Neural progenitor cell (in vitro differentiated cells): ENCODE data around the gene TNIK. TPM values are rescaled to one million over a fixed set of nuclear protein-coding genes. Genes with fewer than 3 reads are reported as not detected.
A peak's percentile ranks its signal among the peaks of the same experiment; 100 is the strongest.

Experiments used
- DNase-seq: peaks from one replicate; pipeline ENCODE4 v3.0.0-alpha.2; 2016; ENCODE audit warnings: low spot score
- H2AFZ ChIP-seq: fragments of 200-600 bp; sonication (generic); replicated peaks from 2 replicates; pipeline ENCODE4 v1.6.1; 2016; ENCODE audit warnings: antibody characterized with exemption
- H3F3A ChIP-seq: fragments of 200-600 bp; sonication (generic); 2 replicates; pipeline ENCODE4 v1.6.1; 2016; ENCODE audit warnings: antibody characterized with exemption, low read depth
- H3K27ac ChIP-seq: fragments of 200-600 bp; sonication (generic); 2 replicates; pipeline ENCODE4 v1.5.1; 2016; ENCODE audit warnings: mild to moderate bottlenecking
- H3K27me3 ChIP-seq: fragments of 200-600 bp; sonication (generic); 2 replicates; pipeline ENCODE4 v1.6.1; 2016; ENCODE audit warnings: mild to moderate bottlenecking, moderate library complexity
- H3K36me3 ChIP-seq: fragments of 200-600 bp; sonication (generic); 2 replicates; pipeline ENCODE4 v1.5.1; 2016
- H3K4me1 ChIP-seq: fragments of 200-600 bp; sonication (generic); 2 replicates; pipeline ENCODE4 v1.6.1; 2016; ENCODE audit warnings: mixed run types
- H3K4me2 ChIP-seq: fragments of 200-600 bp; sonication (generic); 2 replicates; pipeline ENCODE4 v1.6.1; 2016
- H3K4me3 ChIP-seq: fragments of 200-600 bp; sonication (generic); 2 replicates; pipeline ENCODE4 v1.5.1; 2016
- H3K79me2 ChIP-seq: fragments of 200-600 bp; sonication (generic); 2 replicates; pipeline ENCODE4 v1.6.1; 2016; ENCODE audit warnings: low read depth
- H3K9ac ChIP-seq: fragments of 200-600 bp; sonication (generic); 2 replicates; pipeline ENCODE4 v1.6.1; 2016
- H3K9me3 ChIP-seq: fragments of 200-600 bp; sonication (generic); 2 replicates; pipeline ENCODE4 v1.5.1; 2016; ENCODE audit warnings: low read depth
- H4K20me1 ChIP-seq: fragments of 200-600 bp; sonication (generic); 2 replicates; pipeline ENCODE4 v1.6.1; 2016; ENCODE audit warnings: low read depth
- H3K27ac Mint-ChIP-seq: 3 replicates; pipeline ENCODE4 v1.8.0; 2021; ENCODE audit warnings: mixed read lengths
- H3K27me3 Mint-ChIP-seq: 2 replicates; pipeline ENCODE4 v1.8.0; 2022; ENCODE audit warnings: low read depth, mild to moderate bottlenecking, inconsistent platforms, moderate library complexity, mixed read lengths; ENCODE audit not compliant: insufficient read depth
- H3K36me3 Mint-ChIP-seq: 3 replicates; pipeline ENCODE4 v1.8.0; 2021; ENCODE audit warnings: mixed read lengths
- H3K4me1 Mint-ChIP-seq: 3 replicates; pipeline ENCODE4 v1.8.0; 2021; ENCODE audit warnings: mixed read lengths
- H3K4me3 Mint-ChIP-seq: 3 replicates; pipeline ENCODE4 v1.8.0; 2021; ENCODE audit warnings: mild to moderate bottlenecking, moderate library complexity, mixed read lengths
- H3K9me3 Mint-ChIP-seq: 3 replicates; pipeline ENCODE4 v1.8.0; 2020; ENCODE audit warnings: mixed read lengths
- CTCF ChIP-seq: fragments of 200-600 bp; sonication (generic); IDR thresholded peaks from 2 replicates; pipeline ENCODE4 v1.5.1; 2017; ENCODE audit warnings: antibody characterized with exemption, mild to moderate bottlenecking
- EZH2 ChIP-seq: fragments of 200-600 bp; sonication (generic); IDR thresholded peaks from 2 replicates; pipeline ENCODE4 v1.6.1; 2017; ENCODE audit warnings: antibody characterized with exemption, mild to moderate bottlenecking, moderate library complexity
- EZH2phosphoT487 ChIP-seq: fragments of 200-600 bp; sonication (generic); IDR thresholded peaks from 2 replicates; pipeline ENCODE4 v1.6.1; 2017; ENCODE audit warnings: antibody characterized with exemption
- total RNA-seq: library from RNA; depleted of rRNA; stranded (reverse); fragments of >200 nt; gene quantifications from 2 replicates; pipeline ENCODE4 v1.2.3, GENCODE V29; 2015; ENCODE audit warnings: low replicate concordance

Gene TNIK
- total RNA-seq, 1 donor from 2014 or later = 3.0 TPM

- TF ChIP-seq EZH2phosphoT487 (no peak), EZH2 (no peak), CTCF (no peak)
- no peak overlapping the region for H3K4me3 Mint-ChIP-seq
- no peak overlapping the region for H3K27ac Mint-ChIP-seq
- no peak for DNase-seq
- Histone ChIP-seq H3K4me3 (no peak overlapping the region), H3K4me1 (peaks cover 6% of the 10 kb centered on the region), H3K79me2 (no peaks in the 10 kb centered on the region), H4K20me1 (no peaks in the 10 kb centered on the region), H3K36me3 (peaks cover 4% of the 10 kb centered on the region), H3K27ac (no peak overlapping the region), H3K9me3 (no peaks in the 10 kb centered on the region), H3K9ac (no peak overlapping the region), H3K4me2 (no peak overlapping the region), H3K27me3 (no peaks in the 10 kb centered on the region), H2AFZ (no peak overlapping the region), H3F3A (no peaks in the 10 kb centered on the region)
- peaks cover 9% of the 10 kb centered on the region for H3K9me3 Mint-ChIP-seq
- peaks cover 62% of the 10 kb centered on the region for H3K36me3 Mint-ChIP-seq
- peaks cover 4% of the 10 kb centered on the region for H3K27me3 Mint-ChIP-seq
- H3K4me1 Mint-ChIP-seq = peaks cover 9% of the 10 kb centered on the region
Measured at GRCh38 chr3:171159024-171159821, 301.0 kb downstream of the TNIK start.

- H3K4me3 ChIP-seq = no peak overlapping the region
- Mint-ChIP-seq H3K4me1 (peaks cover 9% of the 10 kb centered on the region), H3K4me3 (no peak overlapping the region), H3K9me3 (peaks cover 4% of the 10 kb centered on the region), H3K36me3 (peaks cover 54% of the 10 kb centered on the region), H3K27ac (peak overlapping the region; percentile 39), H3K27me3 (peaks cover 4% of the 10 kb centered on the region)
- DNase-seq = no peak
- no peaks in the 10 kb centered on the region for H3K27me3 ChIP-seq
- no peak overlapping the region for H3K4me2 ChIP-seq
- H3K79me2 ChIP-seq = no peaks in the 10 kb centered on the region
- H3K36me3 ChIP-seq = peaks cover 4% of the 10 kb centered on the region
- peaks cover 6% of the 10 kb centered on the region for H3K4me1 ChIP-seq
- H2AFZ ChIP-seq = no peak overlapping the region
- no peaks in the 10 kb centered on the region for H3F3A ChIP-seq
- no peaks in the 10 kb centered on the region for H4K20me1 ChIP-seq
- no peaks in the 10 kb centered on the region for H3K9me3 ChIP-seq
- TF ChIP-seq EZH2 = no peak
- no peak for TF ChIP-seq CTCF
- TF ChIP-seq EZH2phosphoT487 = no peak
- no peak overlapping the region for H3K9ac ChIP-seq
- H3K27ac ChIP-seq = no peak overlapping the region
Measured at GRCh38 chr3:171157980-171158379, 302.2 kb downstream of the TNIK start.

- no peak overlapping the region for H3K4me2 ChIP-seq
Measured at GRCh38 chr3:171157286-171157685, 302.9 kb downstream of the TNIK start.

More at GRCh38 chr3:171157286-171157685, 302.9 kb downstream of the TNIK start:
- Mint-ChIP-seq H3K4me3 (no peak overlapping the region), H3K27ac (no peak overlapping the region), H3K9me3 (no peaks in the 10 kb centered on the region), H3K27me3 (peaks cover 4% of the 10 kb centered on the region), H3K36me3 (peaks cover 51% of the 10 kb centered on the region), H3K4me1 (peaks cover 9% of the 10 kb centered on the region)
- Histone ChIP-seq H3K79me2 (no peaks in the 10 kb centered on the region), H3K9ac (no peak overlapping the region), H3K4me1 (peaks cover 6% of the 10 kb centered on the region), H3K36me3 (no peaks in the 10 kb centered on the region), H3F3A (no peaks in the 10 kb centered on the region), H3K4me3 (no peak overlapping the region), H3K27me3 (no peaks in the 10 kb centered on the region), H2AFZ (peak overlapping the region; percentile 85), H4K20me1 (no peaks in the 10 kb centered on the region), H3K27ac (no peak overlapping the region), H3K9me3 (no peaks in the 10 kb centered on the region)
- TF ChIP-seq EZH2 (no peak), CTCF (no peak), EZH2phosphoT487 (no peak)
- DNase-seq = peak; percentile 55
